Nephron (organoid): ENCODE measurements around the gene STXBP5L.
"Not testable (repeated sequence)": the region's sequence is repeated elsewhere in the genome, so short reads cannot be mapped to it uniquely, and the experiment has no call there.

ENCODE experiments used
- H3K27ac Mint-ChIP-seq, 3 experiments: 2 replicates each; pipeline ENCODE4 v1.8.0; 2020; ENCODE audit warnings: mixed read lengths in 3 of 3, mild to moderate bottlenecking in 2 of 3, moderate library complexity in 1 of 3
- H3K27me3 Mint-ChIP-seq: 2 replicates; pipeline ENCODE4 v1.8.0; 2021; ENCODE audit warnings: low read depth, mild to moderate bottlenecking, moderate library complexity, mixed read lengths
- H3K36me3 Mint-ChIP-seq: 2 replicates; pipeline ENCODE4 v1.8.0; 2020; ENCODE audit warnings: low read depth, mixed read lengths
- H3K4me1 Mint-ChIP-seq: 2 replicates; pipeline ENCODE4 v1.8.0; 2020; ENCODE audit warnings: mixed read lengths
- H3K4me3 Mint-ChIP-seq, 3 experiments: 2 replicates each; pipeline ENCODE4 v1.8.0; 2020; ENCODE audit warnings: mild to moderate bottlenecking in 3 of 3, mixed read lengths in 3 of 3, moderate library complexity in 2 of 3
- H3K9me3 Mint-ChIP-seq: 2 replicates; pipeline ENCODE4 v1.8.0; 2020; ENCODE audit warnings: mixed read lengths
- CTCF ChIP-seq, 3 experiments: fragments of 200-600 bp; sonication (generic); IDR thresholded peaks; one replicate each; pipeline ENCODE4 v1.5.0; 2021; ENCODE audit warnings: antibody characterized with exemption in 3 of 3; ENCODE audit not compliant: unreplicated experiment in 3 of 3

The STXBP5L gene

GRCh38 chr3:121430664-121431215, 522.7 kb downstream of the STXBP5L start:
- TF ChIP-seq CTCF (IDR thresholded peaks at IDR 0.05; ENCODE audit: unreplicated experiment in 3 of 3): no peak
- peaks cover 16% of the 10 kb centered on the region for H3K36me3 Mint-ChIP-seq
- no peak overlapping the region for H3K27ac Mint-ChIP-seq
- no peaks in the 10 kb centered on the region for H3K27me3 Mint-ChIP-seq
- H3K4me3 Mint-ChIP-seq: no peak overlapping the region
- H3K4me1 Mint-ChIP-seq: peaks cover 12% of the 10 kb centered on the region
- no peaks in the 10 kb centered on the region for H3K9me3 Mint-ChIP-seq

- no peaks in the 10 kb centered on the region for H3K27me3 Mint-ChIP-seq
- no peaks in the 10 kb centered on the region for H3K9me3 Mint-ChIP-seq
- H3K27ac Mint-ChIP-seq: peak overlapping the region; percentile 59 to 78 (median 74)
- peaks cover 16% of the 10 kb centered on the region for H3K36me3 Mint-ChIP-seq
- TF ChIP-seq CTCF (IDR thresholded peaks at IDR 0.05; ENCODE audit: unreplicated experiment in 3 of 3): no peak
- peak overlapping the region; percentile 12 to 34 (median 22) for H3K4me3 Mint-ChIP-seq
- H3K4me1 Mint-ChIP-seq: peaks cover 12% of the 10 kb centered on the region
Observed at GRCh38 chr3:121431726-121432517, 523.9 kb downstream of the STXBP5L start.

- H3K9me3 Mint-ChIP-seq: no peaks in the 10 kb centered on the region
- peaks cover 2% of the 10 kb centered on the region for H3K36me3 Mint-ChIP-seq
Observed at GRCh38 chr3:121436074-121436473, 528.1 kb downstream of the STXBP5L start.

GRCh38 chr3:121436641-121437040, 528.6 kb downstream of the STXBP5L start:
- no peak overlapping the region for H3K4me3 Mint-ChIP-seq
- TF ChIP-seq CTCF (IDR thresholded peaks at IDR 0.05; ENCODE audit: unreplicated experiment in 3 of 3): no peak
- no peaks in the 10 kb centered on the region for H3K36me3 Mint-ChIP-seq
- H3K27me3 Mint-ChIP-seq: no peaks in the 10 kb centered on the region
- H3K9me3 Mint-ChIP-seq: no peaks in the 10 kb centered on the region
- no peak overlapping the region for H3K27ac Mint-ChIP-seq
- H3K4me1 Mint-ChIP-seq: peaks cover 12% of the 10 kb centered on the region

More at GRCh38 chr3:121436074-121436473, 528.1 kb downstream of the STXBP5L start:
- H3K27me3 Mint-ChIP-seq: no peaks in the 10 kb centered on the region
- no peak for TF ChIP-seq CTCF (IDR thresholded peaks at IDR 0.05; ENCODE audit: unreplicated experiment in 3 of 3)
- peaks cover 12% of the 10 kb centered on the region for H3K4me1 Mint-ChIP-seq
- no peak overlapping the region for H3K27ac Mint-ChIP-seq
- no peak overlapping the region for H3K4me3 Mint-ChIP-seq

DNA sequence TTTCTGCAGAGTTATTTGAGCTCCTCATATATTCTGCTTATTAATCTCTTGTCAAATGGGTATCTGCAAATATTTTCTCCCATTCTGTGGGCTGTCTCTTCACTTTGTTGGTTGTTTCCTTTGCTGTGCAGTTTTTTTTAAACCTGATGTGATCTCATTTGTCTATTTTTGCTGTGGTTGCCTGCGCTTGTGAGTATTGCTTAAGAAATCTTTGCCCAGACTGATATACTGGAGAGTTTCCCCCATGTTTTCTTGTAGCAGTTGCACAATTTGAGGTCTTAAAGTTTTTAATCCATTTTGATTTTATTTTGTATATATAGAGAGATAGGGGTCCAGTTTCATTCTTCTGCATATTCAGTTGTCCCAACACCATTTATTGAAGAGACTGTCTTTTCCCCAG, 535.5 kb downstream of the STXBP5L start:
- Mint-ChIP-seq H3K4me3 (no peak overlapping the region), H3K36me3 (peaks cover 34% of the 10 kb centered on the region), H3K9me3 (peaks cover 7% of the 10 kb centered on the region), H3K27ac (no peak overlapping the region), H3K27me3 (no peaks in the 10 kb centered on the region), H3K4me1 (no peaks in the 10 kb centered on the region)
- TF ChIP-seq CTCF (IDR thresholded peaks at IDR 0.05; ENCODE audit: unreplicated experiment in 3 of 3): no peak

- H3K4me3 Mint-ChIP-seq, H3K27ac Mint-ChIP-seq, H3K4me1 Mint-ChIP-seq, H3K27me3 Mint-ChIP-seq: not testable (repeated sequence)
- Mint-ChIP-seq H3K36me3 (peaks cover 54% of the 10 kb centered on the region), H3K9me3 (peaks cover 23% of the 10 kb centered on the region)
Observed at GRCh38 chr3:121451752-121452151, 543.7 kb downstream of the STXBP5L start.
